WTC11 (cell line): Measurements from ENCODE around the gene UBE2V1. TPM values are rescaled to one million over a fixed set of nuclear protein-coding genes. Genes with fewer than 3 reads are reported as not detected.

Experiments used
- ATAC-seq: fragments of 200-7000 bp; cut with Tn5 transposase; 2 replicates; pipeline ENCODE4 v1.10.0; 2021; ENCODE audit warnings: mild to moderate bottlenecking, moderate library complexity
- CTCF ChIA-PET: fragments of 300-600 bp; sonication (Branson Sonifier 250); formaldehyde crosslinking; loops from one replicate; lab custom pipeline; 2021; ENCODE audit warnings: antibody characterized with exemption; lab: Charles Lee
- POLR2A ChIA-PET: fragments of 350-600 bp; sonication (Branson Sonifier 250); formaldehyde crosslinking; loops from one replicate; lab custom pipeline; 2021; ENCODE audit warnings: antibody characterized with exemption; lab: Charles Lee
- DNase-seq: peaks from one replicate; pipeline ENCODE4 v3.0.0; 2021; ENCODE audit warnings: low spot score
- H3K27ac Mint-ChIP-seq: 2 replicates; pipeline ENCODE4 v1.8.0; 2021; ENCODE audit warnings: mixed read lengths
- H3K27me3 Mint-ChIP-seq: 2 replicates; pipeline ENCODE4 v1.8.0; 2021; ENCODE audit warnings: low read depth, mild to moderate bottlenecking, moderate library complexity, mixed read lengths
- H3K36me3 Mint-ChIP-seq: 2 replicates; pipeline ENCODE4 v1.8.0; 2021; ENCODE audit warnings: mixed read lengths
- H3K4me1 Mint-ChIP-seq: 2 replicates; pipeline ENCODE4 v1.8.0; 2022; ENCODE audit warnings: mixed read lengths
- H3K4me3 Mint-ChIP-seq: 2 replicates; pipeline ENCODE4 v1.8.0; 2021; ENCODE audit warnings: mild to moderate bottlenecking, moderate library complexity, mixed read lengths
- H3K9me3 Mint-ChIP-seq: 2 replicates; pipeline ENCODE4 v1.8.0; 2021; ENCODE audit warnings: mixed read lengths
- AR ChIP-seq: fragments of 250-450 bp; sonication (Bioruptor Pico); IDR thresholded peaks from 2 replicates; pipeline ENCODE4 v1.9.0; 2021; ENCODE audit warnings: mild to moderate bottlenecking
- CREB1 ChIP-seq: sonication (generic); formaldehyde crosslinking; IDR thresholded peaks from 2 replicates; pipeline ENCODE4 v1.8.0; 2023; ENCODE audit warnings: mild to moderate bottlenecking, missing genetic modification reagents
- E2F1 ChIP-seq: sonication (generic); formaldehyde crosslinking; IDR thresholded peaks from 2 replicates; pipeline ENCODE4 v1.8.0; 2022; ENCODE audit warnings: mild to moderate bottlenecking, missing genetic modification reagents
- ELF4 ChIP-seq: sonication (generic); formaldehyde crosslinking; IDR thresholded peaks from 2 replicates; pipeline ENCODE4 v1.8.1; 2022; ENCODE audit warnings: low read depth, mild to moderate bottlenecking, moderate library complexity, missing genetic modification reagents
- EMX1 ChIP-seq: fragments of 250-450 bp; sonication (Bioruptor Pico); IDR thresholded peaks from 2 replicates; pipeline ENCODE4 v1.8.0; 2021; ENCODE audit warnings: mild to moderate bottlenecking
- HMGXB4 ChIP-seq: sonication (generic); formaldehyde crosslinking; IDR thresholded peaks from 2 replicates; pipeline ENCODE4 v1.8.1; 2023; ENCODE audit warnings: mild to moderate bottlenecking, moderate library complexity, missing genetic modification reagents
- MAX ChIP-seq: sonication (generic); formaldehyde crosslinking; IDR thresholded peaks from 2 replicates; pipeline ENCODE4 v1.8.0; 2022; ENCODE audit warnings: mild to moderate bottlenecking, missing genetic modification reagents
- NFE2L1 ChIP-seq: sonication (generic); formaldehyde crosslinking; IDR thresholded peaks from 2 replicates; pipeline ENCODE4 v1.8.1; 2023; ENCODE audit warnings: missing genetic modification reagents
- NR3C1 ChIP-seq: sonication (generic); formaldehyde crosslinking; conservative IDR thresholded peaks from 2 replicates; pipeline ENCODE4 v1.8.1; 2023; ENCODE audit warnings: low read depth, mild to moderate bottlenecking, missing genetic modification reagents
- PREB ChIP-seq: sonication (generic); formaldehyde crosslinking; IDR thresholded peaks from 2 replicates; pipeline ENCODE4 v1.8.1; 2022; ENCODE audit warnings: mild to moderate bottlenecking, missing genetic modification reagents, moderate library complexity, borderline replicate concordance
- STAT6 ChIP-seq: sonication (generic); formaldehyde crosslinking; conservative IDR thresholded peaks from 2 replicates; pipeline ENCODE4 v1.8.1; 2023; ENCODE audit warnings: mild to moderate bottlenecking, low read depth, missing genetic modification reagents, moderate library complexity
- TCF7 ChIP-seq: sonication (generic); formaldehyde crosslinking; IDR thresholded peaks from 2 replicates; pipeline ENCODE4 v1.8.0; 2022; ENCODE audit warnings: mild to moderate bottlenecking, low read depth, missing genetic modification reagents, moderate library complexity
- TEAD4 ChIP-seq: sonication (generic); formaldehyde crosslinking; IDR thresholded peaks from 2 replicates; pipeline ENCODE4 v1.8.0; 2022; ENCODE audit warnings: mild to moderate bottlenecking, missing genetic modification reagents
- USF1 ChIP-seq: sonication (generic); formaldehyde crosslinking; IDR thresholded peaks from 2 replicates; pipeline ENCODE4 v1.8.0; 2022; ENCODE audit warnings: mild to moderate bottlenecking, missing genetic modification reagents
- ZNF121 ChIP-seq: sonication (generic); formaldehyde crosslinking; IDR thresholded peaks from 2 replicates; pipeline ENCODE4 v1.8.0; 2023; ENCODE audit warnings: missing genetic modification reagents
- ZNF263 ChIP-seq: sonication (generic); formaldehyde crosslinking; IDR thresholded peaks from 2 replicates; pipeline ENCODE4 v1.8.1; 2022; ENCODE audit warnings: low read depth, mild to moderate bottlenecking, moderate library complexity, missing genetic modification reagents
- ZNF423 ChIP-seq: fragments of 250-450 bp; sonication (Bioruptor Pico); IDR thresholded peaks from 2 replicates; pipeline ENCODE4 v2.1.2; 2022; ENCODE audit warnings: mild to moderate bottlenecking, moderate library complexity
- total RNA-seq: library from RNA; stranded (reverse); gene quantifications from 3 replicates; pipeline ENCODE4 v1.2.3, GENCODE V29; 2021

Gene UBE2V1
- total RNA-seq, 1 experiment from 2014 or later: 144 TPM

GRCh38 chr20:50038574-50038991, 74.4 kb downstream of the UBE2V1 start:
- ATAC-seq (peak; percentile 14; the same call in 1 of the 2 replicates), DNase-seq (peak; percentile 46)
- Mint-ChIP-seq H3K4me3 (no peak overlapping the region), H3K4me1 (peaks cover 21% of the 10 kb centered on the region), H3K27me3 (no peaks in the 10 kb centered on the region), H3K36me3 (no peaks in the 10 kb centered on the region), H3K9me3 (no peaks in the 10 kb centered on the region), H3K27ac (no peak overlapping the region)
- ChIA-PET CTCF (interaction anchor here (0.8 to 5.0 kb wide), 4 partner anchors 8 to 141 kb away, joined by 4 to 21 read pairs (median 6); no protein-coding TSS in a partner anchor), POLR2A (no interaction called here)
- 0 out of 2 replicates have a peak, but pooled peaks have one; percentile 23 for TF ChIP-seq ZNF423 (CRISPR knock-in tag)
- TF ChIP-seq MAX (CRISPR knock-in tag): no peak

GRCh38 chr20:50038169-50038568, 74.8 kb downstream of the UBE2V1 start:
- Mint-ChIP-seq H3K9me3 (no peaks in the 10 kb centered on the region), H3K27me3 (no peaks in the 10 kb centered on the region), H3K27ac (no peak overlapping the region), H3K36me3 (no peaks in the 10 kb centered on the region), H3K4me1 (peaks cover 20% of the 10 kb centered on the region), H3K4me3 (no peak overlapping the region)
- DNase-seq (no peak), ATAC-seq (no peak)
- ChIA-PET POLR2A (interaction anchor here (0.7 kb wide), 1 partner anchor 65 kb away, joined by 3 read pairs; no protein-coding TSS in a partner anchor), CTCF (interaction anchor here (0.8 to 5.0 kb wide), 4 partner anchors 9 to 141 kb away, joined by 4 to 21 read pairs (median 6); no protein-coding TSS in a partner anchor)
- TF ChIP-seq HMGXB4 (no peak), ZNF121 (CRISPR knock-in tag) (peak; percentile 66; the same call in 1 of the 2 replicates)

GRCh38 chr20:50037575-50037974, 75.4 kb downstream of the UBE2V1 start:
- peaks cover 18% of the 10 kb centered on the region for H3K4me1 Mint-ChIP-seq
- no peak for DNase-seq
- H3K9me3 Mint-ChIP-seq: no peaks in the 10 kb centered on the region
- ATAC-seq: no peak
- no peaks in the 10 kb centered on the region for H3K27me3 Mint-ChIP-seq
- POLR2A ChIA-PET: interaction anchor here (0.6 to 0.7 kb wide), 2 partner anchors 24 to 66 kb away, joined by 3 read pairs; no protein-coding TSS in a partner anchor
- H3K4me3 Mint-ChIP-seq: no peak overlapping the region
- CTCF ChIA-PET: interaction anchor here (0.8 to 5.0 kb wide), 5 partner anchors 9 to 142 kb away, joined by 3 to 21 read pairs (median 5); no protein-coding TSS in a partner anchor
- H3K27ac Mint-ChIP-seq: no peak overlapping the region
- no peaks in the 10 kb centered on the region for H3K36me3 Mint-ChIP-seq
- TF ChIP-seq ZNF423 (CRISPR knock-in tag): no peak
- TF ChIP-seq USF1 (CRISPR knock-in tag): no peak
- TF ChIP-seq NR3C1 (CRISPR knock-in tag): no peak
- TF ChIP-seq NFE2L1 (CRISPR knock-in tag): no peak
- no peak for TF ChIP-seq ZNF263
- TF ChIP-seq E2F1 (CRISPR knock-in tag): no peak
- no peak for TF ChIP-seq CREB1
- TF ChIP-seq STAT6 (CRISPR knock-in tag): no peak
- TF ChIP-seq MAX (CRISPR knock-in tag): no peak
- TF ChIP-seq HMGXB4: no peak
- TF ChIP-seq PREB: no peak
- no peak for TF ChIP-seq TCF7 (CRISPR knock-in tag)
- no peak for TF ChIP-seq ELF4 (CRISPR knock-in tag)
- no peak for TF ChIP-seq EMX1 (CRISPR knock-in tag)
- TF ChIP-seq AR (CRISPR knock-in tag): no peak
- no peak for TF ChIP-seq TEAD4 (CRISPR knock-in tag)
